ENCODE data around the gene FGGY. TPM values are rescaled to one million over a fixed set of nuclear protein-coding genes. Genes with fewer than 3 reads are reported as not detected.

Gene FGGY
- total and polyA plus RNA-seq, 3 experiments from 2014 or later = 5.3 to 7.9 (median 6.6) TPM

DNA sequence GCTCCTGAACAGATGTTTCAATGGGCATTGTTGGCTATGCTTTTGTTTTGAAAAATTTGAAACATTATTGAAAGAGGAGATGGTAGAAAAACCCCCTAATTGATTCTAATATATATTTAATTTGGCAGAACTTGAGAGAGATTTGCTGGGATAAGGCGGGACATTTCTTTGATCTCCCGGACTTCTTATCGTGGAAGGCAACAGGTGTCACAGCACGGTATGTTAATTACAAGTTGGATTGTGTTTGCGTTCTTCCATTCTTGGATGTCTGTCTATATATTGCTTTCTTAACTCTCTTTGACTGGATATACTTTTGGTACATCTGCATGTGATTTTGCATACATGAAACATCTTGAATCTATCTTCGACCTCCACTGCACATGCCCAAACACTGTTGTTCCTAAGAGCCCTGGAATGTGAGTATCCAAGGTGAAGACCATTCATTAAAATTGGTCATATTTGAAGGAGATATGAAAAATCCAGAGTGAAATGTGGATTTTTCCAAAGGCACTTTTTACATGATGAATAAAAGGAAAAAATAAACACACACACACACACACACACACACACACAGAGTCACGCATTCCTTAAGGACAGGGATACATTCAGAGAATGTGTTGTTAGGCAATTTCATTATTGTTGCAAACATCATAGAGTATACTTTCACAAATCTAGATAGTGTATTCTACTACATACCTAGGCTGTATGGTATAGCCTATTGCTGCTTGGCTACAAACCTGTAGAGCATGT, 81.9 kb downstream of the FGGY start:
- H3K27ac Mint-ChIP-seq = no peak overlapping the region
- CTCF ChIA-PET = no interaction called here
- no peaks in the 10 kb centered on the region for H3K9me3 Mint-ChIP-seq

DNA sequence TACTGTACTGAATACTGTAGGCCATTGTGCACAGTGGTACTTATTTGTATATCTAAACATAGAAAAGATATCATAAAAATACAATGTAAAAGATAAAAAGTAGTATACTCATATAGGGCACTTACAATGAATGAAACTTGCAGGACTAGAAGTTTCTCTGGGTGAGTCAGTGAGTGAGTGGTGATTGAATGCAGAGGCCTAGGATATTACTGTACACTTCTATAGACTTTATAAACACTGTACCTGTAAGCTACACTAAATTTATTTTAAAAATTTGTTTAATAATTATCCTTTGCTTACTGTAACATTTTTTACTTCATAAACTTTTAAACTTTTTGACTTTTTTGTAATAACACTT, 82.5 kb downstream of the FGGY start:
- H3K36me3 ChIP-seq (ENCODE audit: insufficient read depth, low read length) = no peaks in the 10 kb centered on the region
- H3K9me3 ChIP-seq (ENCODE audit: low read length) = no peaks in the 10 kb centered on the region
- ChIA-PET CTCF (no interaction called here), POLR2A (no interaction called here)
- no peaks in the 10 kb centered on the region for H3K4me1 ChIP-seq (ENCODE audit: insufficient read depth, low read length)
- no peaks in the 10 kb centered on the region for H3K27me3 Mint-ChIP-seq
- H3K9me3 Mint-ChIP-seq = no peaks in the 10 kb centered on the region
- H3K4me3 Mint-ChIP-seq = no peak overlapping the region
- no peak overlapping the region for H3K4me3 ChIP-seq (ENCODE audit: low read length)
- no peak overlapping the region for H3K27ac Mint-ChIP-seq
- H3K4me1 Mint-ChIP-seq = no peaks in the 10 kb centered on the region
- no peak overlapping the region for H3K27ac ChIP-seq (ENCODE audit: low read depth, low read length)
- DNase-seq = no peak
- H3K36me3 Mint-ChIP-seq = peaks cover 2 to 29% (median 9%) of the 10 kb centered on the region in 3 donors
- H3K27me3 ChIP-seq (ENCODE audit: insufficient read depth, low read length, poor library complexity, severe bottlenecking) = no peaks in the 10 kb centered on the region

More for the DNA sequence above, 81.9 kb downstream of the FGGY start:
- H3K4me1 Mint-ChIP-seq = no peaks in the 10 kb centered on the region
- Histone ChIP-seq H3K4me1 (ENCODE audit: insufficient read depth, low read length) (no peaks in the 10 kb centered on the region), H3K27ac (ENCODE audit: low read depth, low read length) (no peak overlapping the region), H3K4me3 (ENCODE audit: low read length) (no peak overlapping the region), H3K27me3 (ENCODE audit: insufficient read depth, low read length, poor library complexity, severe bottlenecking) (no peaks in the 10 kb centered on the region), H3K36me3 (ENCODE audit: insufficient read depth, low read length) (no peaks in the 10 kb centered on the region), H3K9me3 (ENCODE audit: low read length) (no peaks in the 10 kb centered on the region)
- POLR2A ChIA-PET = no interaction called here
- no peak for DNase-seq
- peaks cover 2 to 28% (median 9%) of the 10 kb centered on the region in 3 donors for H3K36me3 Mint-ChIP-seq
- no peaks in the 10 kb centered on the region for H3K27me3 Mint-ChIP-seq
- H3K4me3 Mint-ChIP-seq = no peak overlapping the region

- DNase-seq = no peak
- Histone ChIP-seq H3K9me3 (ENCODE audit: low read length) (no peaks in the 10 kb centered on the region), H3K27ac (ENCODE audit: low read depth, low read length) (no peak overlapping the region), H3K4me3 (ENCODE audit: low read length) (no peak overlapping the region), H3K27me3 (ENCODE audit: insufficient read depth, low read length, poor library complexity, severe bottlenecking) (no peaks in the 10 kb centered on the region), H3K4me1 (ENCODE audit: insufficient read depth, low read length) (no peaks in the 10 kb centered on the region), H3K36me3 (ENCODE audit: insufficient read depth, low read length) (no peaks in the 10 kb centered on the region)
- Mint-ChIP-seq H3K36me3 (peaks cover 2 to 20% (median 9%) of the 10 kb centered on the region in 3 donors), H3K27me3 (no peaks in the 10 kb centered on the region), H3K9me3 (no peaks in the 10 kb centered on the region), H3K4me1 (no peaks in the 10 kb centered on the region), H3K4me3 (no peak overlapping the region), H3K27ac (no peak overlapping the region)
- ChIA-PET POLR2A (no interaction called here), CTCF (no interaction called here)
Observed at GRCh38 chr1:59383963-59384362, 87.1 kb downstream of the FGGY start.

DNA sequence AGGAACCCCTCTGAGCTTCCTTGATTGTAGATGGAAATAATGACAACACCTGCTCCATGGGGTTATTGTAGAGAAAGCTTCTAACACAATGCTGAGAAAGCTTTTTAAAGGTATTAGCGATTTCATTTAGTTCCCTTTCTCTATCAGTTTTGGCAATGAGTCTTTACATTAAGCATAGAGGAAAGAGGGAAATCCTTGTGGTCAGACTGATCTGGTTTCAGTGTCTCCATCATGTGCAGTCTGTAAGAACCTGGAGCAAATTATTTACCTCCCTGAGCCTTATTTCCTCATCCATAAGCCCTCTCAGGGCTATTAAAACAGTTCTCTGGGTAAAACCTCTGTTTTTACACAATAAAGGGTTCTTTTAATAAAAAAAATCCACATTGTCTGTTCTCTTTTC, 87.5 kb downstream of the FGGY start:
- ChIA-PET CTCF (no interaction called here), POLR2A (no interaction called here)
- no peaks in the 10 kb centered on the region for H3K9me3 ChIP-seq (ENCODE audit: low read length)
- Mint-ChIP-seq H3K4me1 (no peaks in the 10 kb centered on the region), H3K27me3 (no peaks in the 10 kb centered on the region), H3K9me3 (no peaks in the 10 kb centered on the region), H3K4me3 (no peak overlapping the region), H3K36me3 (peaks cover 2 to 19% (median 9%) of the 10 kb centered on the region in 3 donors), H3K27ac (no peak overlapping the region)
- H3K4me1 ChIP-seq (ENCODE audit: insufficient read depth, low read length) = no peaks in the 10 kb centered on the region
- no peak overlapping the region for H3K4me3 ChIP-seq (ENCODE audit: low read length)
- no peaks in the 10 kb centered on the region for H3K27me3 ChIP-seq (ENCODE audit: insufficient read depth, low read length, poor library complexity, severe bottlenecking)
- no peak overlapping the region for H3K27ac ChIP-seq (ENCODE audit: low read depth, low read length)
- H3K36me3 ChIP-seq (ENCODE audit: insufficient read depth, low read length) = no peaks in the 10 kb centered on the region
- DNase-seq = no peak

GRCh38 chr1:59388191-59388590, 91.3 kb downstream of the FGGY start:
- no peak for DNase-seq
- peaks cover 0 to 6% (median 5%) of the 10 kb centered on the region in 3 donors for H3K4me1 Mint-ChIP-seq
- no peaks in the 10 kb centered on the region for H3K9me3 Mint-ChIP-seq
- POLR2A ChIA-PET = no interaction called here
- no peaks in the 10 kb centered on the region for H3K27me3 ChIP-seq (ENCODE audit: insufficient read depth, low read length, poor library complexity, severe bottlenecking)
- H3K27ac ChIP-seq (ENCODE audit: low read depth, low read length) = no peak overlapping the region
- H3K4me3 Mint-ChIP-seq = no peak overlapping the region
- no peaks in the 10 kb centered on the region for H3K9me3 ChIP-seq (ENCODE audit: low read length)
- CTCF ChIA-PET = no interaction called here
- H3K4me3 ChIP-seq (ENCODE audit: low read length) = no peak overlapping the region
- H3K4me1 ChIP-seq (ENCODE audit: insufficient read depth, low read length) = no peaks in the 10 kb centered on the region
- H3K36me3 ChIP-seq (ENCODE audit: insufficient read depth, low read length) = no peaks in the 10 kb centered on the region
- H3K36me3 Mint-ChIP-seq = peaks cover 0 to 4% (median 0%) of the 10 kb centered on the region in 3 donors
- H3K27me3 Mint-ChIP-seq = peaks cover 0 to 1% of the 10 kb centered on the region in 2 donors
- no peak overlapping the region for H3K27ac Mint-ChIP-seq

DNA sequence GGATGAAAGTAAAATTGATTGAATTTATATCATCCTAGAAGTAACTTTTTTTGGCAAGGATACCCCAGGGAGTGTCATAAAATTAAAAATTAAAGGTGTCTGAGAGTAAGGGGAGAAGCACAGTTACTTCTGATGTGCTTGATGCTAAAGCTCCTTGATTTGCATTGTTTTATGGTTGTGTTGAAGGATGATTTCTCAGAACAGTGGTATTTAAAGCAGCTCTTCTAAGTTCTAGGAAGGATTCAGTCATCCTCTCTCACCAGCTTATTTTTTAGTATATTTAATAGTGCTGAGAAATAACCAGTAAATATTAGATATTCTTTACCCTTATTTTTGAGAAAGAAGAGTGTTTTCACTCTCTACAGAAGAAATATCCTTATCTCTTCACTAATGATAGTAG, 93.0 kb downstream of the FGGY start:
- Histone ChIP-seq H3K36me3 (ENCODE audit: insufficient read depth, low read length) (no peaks in the 10 kb centered on the region), H3K9me3 (ENCODE audit: low read length) (no peaks in the 10 kb centered on the region), H3K4me3 (ENCODE audit: low read length) (no peak overlapping the region), H3K27me3 (ENCODE audit: insufficient read depth, low read length, poor library complexity, severe bottlenecking) (no peaks in the 10 kb centered on the region), H3K27ac (ENCODE audit: low read depth, low read length) (no peak overlapping the region), H3K4me1 (ENCODE audit: insufficient read depth, low read length) (no peaks in the 10 kb centered on the region)
- POLR2A ChIA-PET = no interaction called here
- no peak for DNase-seq
- H3K4me3 Mint-ChIP-seq = no peak overlapping the region
- H3K4me1 Mint-ChIP-seq = peaks cover 0 to 6% (median 5%) of the 10 kb centered on the region in 3 donors
- no peak overlapping the region for H3K27ac Mint-ChIP-seq
- peaks cover 0 to 1% of the 10 kb centered on the region in 2 donors for H3K27me3 Mint-ChIP-seq
- H3K36me3 Mint-ChIP-seq = no peaks in the 10 kb centered on the region
- H3K9me3 Mint-ChIP-seq = no peaks in the 10 kb centered on the region
- CTCF ChIA-PET = no interaction called here

DNA sequence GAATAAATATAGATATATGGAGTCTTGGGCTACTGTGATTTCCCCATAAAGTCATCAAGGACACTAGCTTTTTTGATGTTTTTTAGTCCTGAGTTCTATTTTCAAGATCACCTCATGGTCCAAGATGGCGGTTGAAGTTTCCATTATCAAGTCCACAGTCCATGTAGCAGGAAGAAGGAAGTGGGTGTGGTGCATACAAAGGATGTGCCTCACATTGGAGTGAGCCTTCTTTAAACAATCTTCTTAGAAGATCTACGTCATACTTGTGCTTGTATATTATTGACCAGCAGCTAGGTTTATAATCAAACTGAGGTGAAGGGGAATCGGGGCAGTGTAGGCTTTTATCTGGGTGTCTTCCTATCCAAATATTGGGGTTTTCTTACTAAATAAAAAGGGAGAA, 93.4 kb downstream of the FGGY start:
- no peaks in the 10 kb centered on the region for H3K4me1 ChIP-seq (ENCODE audit: insufficient read depth, low read length)
- DNase-seq = no peak
- no peaks in the 10 kb centered on the region for H3K36me3 ChIP-seq (ENCODE audit: insufficient read depth, low read length)
- no peaks in the 10 kb centered on the region for H3K36me3 Mint-ChIP-seq
- peaks cover 0 to 1% of the 10 kb centered on the region in 2 donors for H3K27me3 Mint-ChIP-seq
- no peak overlapping the region for H3K27ac ChIP-seq (ENCODE audit: low read depth, low read length)
- peaks cover 0 to 6% (median 5%) of the 10 kb centered on the region in 3 donors for H3K4me1 Mint-ChIP-seq
- no peak overlapping the region for H3K4me3 Mint-ChIP-seq
- H3K9me3 Mint-ChIP-seq = no peaks in the 10 kb centered on the region
- ChIA-PET POLR2A (no interaction called here), CTCF (no interaction called here)
- H3K9me3 ChIP-seq (ENCODE audit: low read length) = no peaks in the 10 kb centered on the region
- H3K4me3 ChIP-seq (ENCODE audit: low read length) = no peak overlapping the region
- no peaks in the 10 kb centered on the region for H3K27me3 ChIP-seq (ENCODE audit: insufficient read depth, low read length, poor library complexity, severe bottlenecking)
- H3K27ac Mint-ChIP-seq = peak overlapping the region in 1 of 8 donors; percentile 8

DNA sequence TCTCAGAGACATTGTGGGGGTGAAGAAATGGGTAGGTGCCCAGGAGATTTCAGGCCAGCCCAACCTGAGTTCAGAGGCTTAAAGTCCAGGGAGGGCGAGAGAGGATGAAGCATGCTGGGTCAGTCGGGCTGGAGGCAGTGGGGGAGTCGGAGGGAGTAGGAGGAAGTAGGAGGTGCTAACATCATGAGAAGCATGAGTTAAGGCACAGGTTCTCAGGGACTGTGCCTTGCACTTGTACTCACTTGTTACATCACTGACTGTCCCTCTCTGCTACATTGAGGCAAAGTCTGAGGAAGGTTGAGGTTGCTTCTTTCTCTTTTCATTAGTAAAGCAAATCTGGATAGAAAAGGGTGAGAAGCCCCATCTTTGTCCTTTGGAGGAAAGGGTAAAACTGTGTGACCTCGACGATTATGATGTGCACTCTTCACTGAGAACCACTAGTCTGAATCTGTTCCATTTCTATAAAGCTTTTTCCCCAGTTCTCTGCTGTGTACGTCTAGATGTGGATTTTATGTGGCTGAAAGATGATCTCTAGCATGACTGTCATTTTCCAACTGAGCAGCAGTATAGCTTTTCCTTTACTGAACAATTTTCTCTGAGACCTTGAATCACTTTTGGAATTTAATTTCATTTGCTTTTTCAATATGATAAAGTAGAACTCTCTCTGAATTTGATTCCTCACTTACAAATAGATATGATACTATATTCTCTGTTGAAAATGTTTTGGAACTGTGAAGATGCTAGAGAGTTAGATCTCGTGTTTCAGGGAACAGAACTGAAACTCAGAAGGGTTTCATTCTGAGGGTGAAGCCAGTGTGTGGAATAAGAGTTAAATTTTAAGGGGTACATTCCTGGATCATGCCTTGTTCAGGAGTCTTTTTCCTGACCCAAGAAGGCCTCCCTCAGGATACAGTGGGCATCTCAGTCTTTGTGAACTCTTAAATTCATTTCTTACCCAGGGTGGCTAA, 94.6 kb downstream of the FGGY start:
- POLR2A ChIA-PET = no interaction called here

More for the DNA sequence above, 94.6 kb downstream of the FGGY start:
- Mint-ChIP-seq H3K4me1 (peaks cover 0 to 6% (median 5%) of the 10 kb centered on the region in 3 donors), H3K27me3 (peaks cover 0 to 1% of the 10 kb centered on the region in 2 donors), H3K36me3 (no peaks in the 10 kb centered on the region), H3K9me3 (no peaks in the 10 kb centered on the region), H3K27ac (no peak overlapping the region), H3K4me3 (no peak overlapping the region)
- Histone ChIP-seq H3K4me3 (ENCODE audit: low read length) (no peak overlapping the region), H3K36me3 (ENCODE audit: insufficient read depth, low read length) (no peaks in the 10 kb centered on the region), H3K27me3 (ENCODE audit: insufficient read depth, low read length, poor library complexity, severe bottlenecking) (no peaks in the 10 kb centered on the region), H3K9me3 (ENCODE audit: low read length) (no peaks in the 10 kb centered on the region), H3K4me1 (ENCODE audit: insufficient read depth, low read length) (no peaks in the 10 kb centered on the region), H3K27ac (ENCODE audit: low read depth, low read length) (no peak overlapping the region)
- no peak for DNase-seq
- CTCF ChIA-PET = no interaction called here
